Renal cortical epithelial cell (primary cell): ENCODE data around the gene KIF12. TPM values are rescaled to one million over a fixed set of nuclear protein-coding genes. Genes with fewer than 3 reads are reported as not detected.
"Not testable (repeated sequence)": the region's sequence is repeated elsewhere in the genome, so short reads cannot be mapped to it uniquely, and the experiment has no call there.

Source experiments
- DNase-seq: peaks from one replicate; pipeline ENCODE4 v3.0.0-alpha.2; 2011; ENCODE audit warnings: low read depth
- total RNA-seq: library from RNA; depleted of rRNA; stranded (reverse); fragments of >200 nt; gene quantifications from 2 replicates; pipeline ENCODE4 v1.2.3, GENCODE V29; 2014

Gene KIF12
- total RNA-seq, 1 donor from 2014 or later, result 40.1 TPM

- no peak for DNase-seq
Observed at GRCh38 chr9:114046875-114047274, 52.2 kb downstream of the KIF12 start.

- DNase-seq, result no peak
Observed at GRCh38 chr9:114046237-114046755, 52.8 kb downstream of the KIF12 start.

- not testable (repeated sequence) for DNase-seq
Observed at GRCh38 chr9:114043660-114044059, 55.4 kb downstream of the KIF12 start.

Other genes starting within 250 kb of the KIF12 start
- gene ZNF618, start 223.0 kb downstream of the KIF12 start, total RNA-seq, result 3.5 and 30.6 TPM in 2 replicates
- gene AMBP, start 21.0 kb downstream of the KIF12 start, total RNA-seq, result 3.1 and 9.4 TPM in 2 replicates
- 4.3 and 48.4 TPM in 2 replicates for gene COL27A1, start 56.2 kb upstream of the KIF12 start, total RNA-seq
- gene ORM1, start 223.8 kb upstream of the KIF12 start, total RNA-seq, result not detected in 2 replicates
- gene ORM2, start 230.6 kb upstream of the KIF12 start, total RNA-seq, result not detected in 2 replicates